Activated naive CD4-positive, alpha-beta T cell treated with anti-CD3 and anti-CD28 coated beads, Interleukin-2, amount 50 U/mL, for 72 hours (primary cell): ENCODE measurements around the gene TMEM145. TPM values are rescaled to one million over a fixed set of nuclear protein-coding genes. Genes with fewer than 3 reads are reported as not detected.
"Not testable (repeated sequence)": the region's sequence is repeated elsewhere in the genome, so short reads cannot be mapped to it uniquely, and the experiment has no call there.

ENCODE experiments used
- ATAC-seq, 2 donors: fragments of 150-1000 bp; cut with Tn5 transposase; 2 replicates each; pipeline ENCODE4 v1.10.0; 2021; ENCODE audit warnings: mild to moderate bottlenecking in 2 of 2, moderate library complexity in 2 of 2
- DNase-seq, 2 donors: peaks; one replicate each; pipeline ENCODE4 v3.0.0; 2021 to 2022; ENCODE audit warnings: low spot score in 2 of 2
- H3K27ac Mint-ChIP-seq, 2 donors: one replicate each; pipeline ENCODE4 v1.8.0; 2022; ENCODE audit warnings: mild to moderate bottlenecking in 2 of 2, mixed read lengths in 2 of 2
- H3K36me3 Mint-ChIP-seq, 2 donors: one replicate each; pipeline ENCODE4 v1.8.0; 2022; ENCODE audit warnings: mixed read lengths in 2 of 2
- H3K9me3 Mint-ChIP-seq, 2 donors: one replicate each; pipeline ENCODE4 v1.8.0; 2022; ENCODE audit warnings: mixed read lengths in 2 of 2
- total RNA-seq, 2 donors: library from RNA; stranded (reverse); gene quantifications; one replicate each; pipeline ENCODE4 v1.2.3, GENCODE V29; 2022

TMEM145 gene
- total RNA-seq, 2 donors from 2014 or later: 0.16 to 1.8 TPM

- Mint-ChIP-seq H3K9me3 (no peaks in the 10 kb centered on the region), H3K27ac (no peak overlapping the region), H3K36me3 (peaks cover 5% of the 10 kb centered on the region in 2 donors)
- DNase-seq: no peak
- no peak for ATAC-seq
Measured at GRCh38 chr19:42322305-42322704, 9.2 kb downstream of the TMEM145 start.

GRCh38 chr19:42323473-42323851 is 10.4 kb downstream of the TMEM145 start:
- ATAC-seq (no peak), DNase-seq (no peak)
- Mint-ChIP-seq H3K9me3 (no peaks in the 10 kb centered on the region), H3K27ac (no peak overlapping the region), H3K36me3 (peaks cover 5% of the 10 kb centered on the region in 2 donors)

GRCh38 chr19:42323852-42324654 is 10.9 kb downstream of the TMEM145 start:
- no peak overlapping the region for H3K27ac Mint-ChIP-seq
- H3K36me3 Mint-ChIP-seq: peaks cover 5% of the 10 kb centered on the region in 2 donors
- no peaks in the 10 kb centered on the region for H3K9me3 Mint-ChIP-seq
- ATAC-seq (no peak), DNase-seq (peak in 1 of 2 donors; percentile 42)

GRCh38 chr19:42324655-42325307 is 11.7 kb downstream of the TMEM145 start:
- H3K9me3 Mint-ChIP-seq: no peaks in the 10 kb centered on the region
- DNase-seq: no peak
- H3K27ac Mint-ChIP-seq: peak overlapping the region; percentile 56 to 75

DNA sequence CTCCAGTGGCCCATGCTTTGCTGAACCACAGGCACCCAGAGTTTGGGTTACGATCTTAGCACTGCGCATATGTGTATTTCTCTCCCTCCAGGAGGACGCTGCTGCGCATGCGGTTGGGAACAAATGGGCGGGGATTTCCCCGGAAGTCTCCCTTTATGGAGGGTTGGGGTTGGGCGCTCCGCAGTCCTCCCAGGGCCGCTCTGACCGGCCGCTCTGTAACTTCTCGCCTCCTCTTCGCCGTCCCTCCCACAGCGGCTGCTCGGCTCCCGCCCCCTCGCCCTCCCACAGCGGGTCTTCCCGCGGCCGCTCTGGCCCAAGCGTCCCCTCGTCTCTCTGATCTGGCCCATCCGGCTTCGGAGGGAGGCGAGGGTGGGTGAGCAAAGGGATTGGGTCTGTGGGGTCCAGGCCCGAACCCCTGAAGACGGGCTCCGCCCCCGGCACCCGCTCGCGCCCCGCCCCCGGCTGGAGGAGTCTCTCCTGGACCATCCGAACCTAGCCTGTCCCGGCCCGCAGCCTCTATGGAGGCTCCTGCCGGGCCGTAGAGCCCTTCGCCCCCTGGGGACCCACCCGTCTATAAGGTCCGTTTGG is 12.3 kb downstream of the TMEM145 start, which contains the start of gene MEGF8:
Gene MEGF8 (plus strand): TSS at position 328 of the 588 bp plus-strand sequence. CDS start 609 bp downstream, outside the sequence.
- peaks cover 5% of the 10 kb centered on the region in 2 donors for H3K36me3 Mint-ChIP-seq
- H3K27ac Mint-ChIP-seq: peak within 1 kb of the TSS; percentile 56 to 75
- H3K9me3 Mint-ChIP-seq: no peaks in the 10 kb centered on the region

More at GRCh38 chr19:42324655-42325307, 11.7 kb downstream of the TMEM145 start:
- peaks cover 5% of the 10 kb centered on the region in 2 donors for H3K36me3 Mint-ChIP-seq
- no peak for ATAC-seq

GRCh38 chr19:42325896-42326771 is 13.0 kb downstream of the TMEM145 start:
- H3K9me3 Mint-ChIP-seq: no peaks in the 10 kb centered on the region
- H3K27ac Mint-ChIP-seq: peak overlapping the region in 1 of 2 donors; percentile 56
- ATAC-seq (peak; percentile 19 to 22), DNase-seq (peak in 1 of 2 donors; percentile 39)
- peaks cover 5% of the 10 kb centered on the region in 2 donors for H3K36me3 Mint-ChIP-seq

More for the DNA sequence above, 12.3 kb downstream of the TMEM145 start, which contains the start of gene MEGF8:
- ATAC-seq: peak; percentile 95 to 96
- DNase-seq: peak; percentile 97 to 98

- no peak for ATAC-seq
- no peak for DNase-seq
- H3K9me3 Mint-ChIP-seq: no peaks in the 10 kb centered on the region
- H3K27ac Mint-ChIP-seq: no peak overlapping the region
- peaks cover 5% of the 10 kb centered on the region in 2 donors for H3K36me3 Mint-ChIP-seq
Measured at GRCh38 chr19:42326969-42327368, 13.9 kb downstream of the TMEM145 start.

- H3K27ac Mint-ChIP-seq: no peak overlapping the region
- peaks cover 5% of the 10 kb centered on the region in 2 donors for H3K36me3 Mint-ChIP-seq
- no peaks in the 10 kb centered on the region for H3K9me3 Mint-ChIP-seq
- DNase-seq (no peak), ATAC-seq (no peak)
Measured at GRCh38 chr19:42327381-42327780, 14.3 kb downstream of the TMEM145 start.

GRCh38 chr19:42328106-42328505 is 15.0 kb downstream of the TMEM145 start:
- Mint-ChIP-seq H3K36me3 (peaks cover 5% of the 10 kb centered on the region in 2 donors), H3K27ac (no peak overlapping the region), H3K9me3 (no peaks in the 10 kb centered on the region)
- DNase-seq: no peak
- no peak for ATAC-seq

DNA sequence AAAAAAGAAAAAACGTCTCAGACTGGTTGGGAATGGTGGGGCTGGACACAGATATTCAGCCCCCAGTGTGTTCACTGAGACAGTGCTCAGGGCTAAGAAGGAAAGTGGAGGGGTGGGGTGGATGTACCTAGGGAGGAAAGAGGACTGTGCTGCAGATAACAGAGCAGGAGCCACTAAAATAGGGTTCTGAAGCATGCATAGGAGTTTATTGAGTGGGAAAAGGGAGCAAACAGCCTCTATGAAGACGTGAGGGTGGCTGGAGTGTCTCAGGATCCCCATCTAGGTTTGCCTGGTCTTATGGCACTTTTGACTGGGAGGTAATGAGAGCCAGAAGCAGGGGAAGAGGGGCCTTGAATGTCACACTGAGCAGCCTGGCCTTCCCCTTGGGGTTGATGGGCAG is 15.7 kb downstream of the TMEM145 start:
- H3K36me3 Mint-ChIP-seq: peaks cover 5% of the 10 kb centered on the region in 2 donors
- peak overlapping the region in 1 of 2 donors; percentile 32 for H3K27ac Mint-ChIP-seq
- no peak for ATAC-seq
- no peaks in the 10 kb centered on the region for H3K9me3 Mint-ChIP-seq
- no peak for DNase-seq

DNA sequence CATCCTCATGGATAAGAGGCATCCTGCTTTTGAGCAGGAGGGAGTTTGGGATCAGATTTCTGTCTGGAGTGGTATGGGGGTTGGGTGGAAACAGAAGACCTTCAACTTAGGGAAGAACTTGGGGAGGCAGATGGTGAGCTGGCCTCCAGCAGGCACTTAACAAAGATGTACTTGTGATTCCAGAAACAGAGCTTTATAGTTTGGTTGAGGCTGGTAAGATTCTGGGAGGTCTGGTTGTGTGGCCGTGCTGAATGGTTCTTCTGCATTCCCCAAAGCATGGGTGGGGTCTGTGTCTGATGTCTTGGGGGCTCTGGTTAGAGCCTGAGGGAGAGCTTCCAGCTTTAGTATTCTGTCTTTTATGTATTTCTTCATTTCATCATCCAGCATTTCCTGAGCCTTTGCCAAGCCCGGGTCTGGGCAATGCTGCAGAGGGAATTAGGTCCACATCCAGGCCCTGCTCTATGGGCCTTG is 17.2 kb downstream of the TMEM145 start:
- no peaks in the 10 kb centered on the region for H3K36me3 Mint-ChIP-seq
- H3K27ac Mint-ChIP-seq: peak overlapping the region in 1 of 2 donors; percentile 7
- DNase-seq: no peak

GRCh38 chr19:42331333-42331732 is 18.2 kb downstream of the TMEM145 start:
- DNase-seq, ATAC-seq, H3K9me3 Mint-ChIP-seq, H3K36me3 Mint-ChIP-seq, H3K27ac Mint-ChIP-seq: not testable (repeated sequence)

More for the DNA sequence above, 17.2 kb downstream of the TMEM145 start:
- ATAC-seq: no peak
- no peaks in the 10 kb centered on the region for H3K9me3 Mint-ChIP-seq

DNA sequence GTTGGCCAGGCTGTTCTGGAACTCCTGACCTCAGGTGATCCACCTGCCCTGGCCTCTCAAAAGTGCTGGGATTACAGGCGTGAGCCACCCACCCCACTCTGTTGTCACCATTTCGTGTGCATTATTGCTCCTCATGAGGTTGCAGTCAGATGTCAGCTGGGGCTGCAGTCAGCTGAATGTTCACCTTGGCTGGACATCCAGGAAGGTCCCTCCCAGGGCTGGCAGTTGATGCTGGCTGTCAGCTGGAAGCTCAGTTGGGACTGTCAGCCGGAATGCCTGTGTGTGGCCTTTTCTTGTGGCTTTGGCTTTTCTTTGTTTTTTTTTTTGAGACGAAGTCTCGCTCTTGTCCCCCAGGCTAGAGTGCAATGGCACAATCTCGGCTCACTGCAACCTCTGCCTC is 18.9 kb downstream of the TMEM145 start:
- Mint-ChIP-seq H3K36me3 (no peaks in the 10 kb centered on the region), H3K9me3 (no peaks in the 10 kb centered on the region), H3K27ac (no peak overlapping the region)
- ATAC-seq (no peak), DNase-seq (no peak)

GRCh38 chr19:42333018-42333417 is 19.9 kb downstream of the TMEM145 start:
- ATAC-seq (no peak), DNase-seq (no peak)
- Mint-ChIP-seq H3K27ac (peak overlapping the region in 1 of 2 donors; percentile 27), H3K36me3 (no peaks in the 10 kb centered on the region), H3K9me3 (no peaks in the 10 kb centered on the region)

DNA sequence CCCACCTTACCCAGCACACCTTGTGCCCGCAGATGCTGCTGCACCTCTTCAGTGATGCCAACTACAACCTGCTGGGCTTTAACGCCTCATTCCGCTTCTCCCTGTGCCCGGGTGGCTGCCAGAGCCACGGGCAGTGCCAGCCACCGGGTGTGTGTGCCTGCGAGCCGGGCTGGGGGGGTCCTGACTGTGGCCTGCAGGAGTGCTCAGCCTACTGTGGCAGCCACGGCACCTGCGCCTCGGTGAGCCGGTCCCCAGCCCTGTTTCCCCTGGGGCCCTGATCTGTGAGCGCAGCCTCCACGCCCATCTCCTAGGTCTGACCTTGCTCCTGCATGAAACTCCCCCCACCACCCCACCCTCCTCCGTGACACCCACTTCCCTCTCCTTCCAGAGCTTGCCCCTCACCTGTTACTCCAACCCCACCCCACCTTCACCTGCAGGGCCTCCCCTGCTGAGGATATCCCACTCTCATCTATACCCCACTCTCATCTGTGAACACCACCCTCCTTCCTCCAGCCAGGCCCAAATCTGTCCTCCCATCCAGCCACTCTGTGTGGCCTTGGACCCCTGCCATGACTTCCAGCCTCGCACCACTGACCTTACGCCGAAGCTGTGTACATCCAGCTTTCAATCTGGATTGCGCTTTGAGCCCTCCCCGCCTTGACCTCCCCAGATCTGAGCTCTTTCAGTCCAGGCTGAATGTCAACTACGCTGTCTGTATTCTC is 21.0 kb downstream of the TMEM145 start:
- Mint-ChIP-seq H3K36me3 (no peaks in the 10 kb centered on the region), H3K27ac (peak overlapping the region in 1 of 2 donors; percentile 27), H3K9me3 (no peaks in the 10 kb centered on the region)
- DNase-seq (no peak), ATAC-seq (no peak)
